Fibroblast of the aortic adventitia (primary cell): Measurements from ENCODE around the gene NSUN2. TPM values are rescaled to one million over a fixed set of nuclear protein-coding genes. Genes with fewer than 3 reads are reported as not detected.

Experiments
- DNase-seq: peaks from one replicate; pipeline ENCODE4 v3.0.0-alpha.2; 2010; ENCODE audit warnings: low read depth
- H3K4me3 ChIP-seq: 2 replicates; pipeline ENCODE4 v1.5.1; 2011; ENCODE audit warnings: low read depth, mild to moderate bottlenecking, control low read depth, low read length, moderate library complexity
- total RNA-seq: library from RNA; depleted of rRNA; stranded (reverse); fragments of >200 nt; gene quantifications from 2 replicates; pipeline ENCODE4 v1.2.3, GENCODE V29; 2012; ENCODE audit warnings: low replicate concordance
- TF ChIP-seq, protein P1 (sequence below): IDR thresholded peaks from 2 replicates; pipeline ENCODE4 v1.5.1; 2011; ENCODE audit warnings: mild to moderate bottlenecking, low read length, control low read depth, inconsistent platforms; ENCODE audit not compliant: insufficient read depth

Gene NSUN2
- total RNA-seq, 1 donor: 29.0 TPM

DNA sequence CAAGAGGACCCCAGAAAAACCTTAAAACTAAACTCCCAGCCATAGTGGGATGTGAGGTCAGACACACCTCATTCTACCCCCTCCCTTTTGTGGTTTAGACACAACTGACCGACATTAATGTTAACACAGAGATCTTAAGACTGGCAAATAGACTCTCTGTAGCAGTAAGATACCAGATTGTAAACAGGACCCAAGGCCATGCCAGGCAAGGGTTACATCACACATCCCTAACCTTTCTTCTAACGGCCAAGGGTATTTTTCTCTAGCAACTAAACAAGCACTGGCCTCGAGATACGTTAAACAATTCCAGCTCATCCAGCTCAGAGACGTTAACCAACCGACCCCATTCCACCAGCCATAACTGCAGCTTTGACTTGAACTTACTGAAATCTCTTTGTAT is 38.8 kb downstream of the NSUN2 start:
- H3K4me3 ChIP-seq: no peak overlapping the region
- DNase-seq: no peak
- TF ChIP-seq, protein P1, sequence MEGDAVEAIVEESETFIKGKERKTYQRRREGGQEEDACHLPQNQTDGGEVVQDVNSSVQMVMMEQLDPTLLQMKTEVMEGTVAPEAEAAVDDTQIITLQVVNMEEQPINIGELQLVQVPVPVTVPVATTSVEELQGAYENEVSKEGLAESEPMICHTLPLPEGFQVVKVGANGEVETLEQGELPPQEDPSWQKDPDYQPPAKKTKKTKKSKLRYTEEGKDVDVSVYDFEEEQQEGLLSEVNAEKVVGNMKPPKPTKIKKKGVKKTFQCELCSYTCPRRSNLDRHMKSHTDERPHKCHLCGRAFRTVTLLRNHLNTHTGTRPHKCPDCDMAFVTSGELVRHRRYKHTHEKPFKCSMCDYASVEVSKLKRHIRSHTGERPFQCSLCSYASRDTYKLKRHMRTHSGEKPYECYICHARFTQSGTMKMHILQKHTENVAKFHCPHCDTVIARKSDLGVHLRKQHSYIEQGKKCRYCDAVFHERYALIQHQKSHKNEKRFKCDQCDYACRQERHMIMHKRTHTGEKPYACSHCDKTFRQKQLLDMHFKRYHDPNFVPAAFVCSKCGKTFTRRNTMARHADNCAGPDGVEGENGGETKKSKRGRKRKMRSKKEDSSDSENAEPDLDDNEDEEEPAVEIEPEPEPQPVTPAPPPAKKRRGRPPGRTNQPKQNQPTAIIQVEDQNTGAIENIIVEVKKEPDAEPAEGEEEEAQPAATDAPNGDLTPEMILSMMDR: no peak

DNA sequence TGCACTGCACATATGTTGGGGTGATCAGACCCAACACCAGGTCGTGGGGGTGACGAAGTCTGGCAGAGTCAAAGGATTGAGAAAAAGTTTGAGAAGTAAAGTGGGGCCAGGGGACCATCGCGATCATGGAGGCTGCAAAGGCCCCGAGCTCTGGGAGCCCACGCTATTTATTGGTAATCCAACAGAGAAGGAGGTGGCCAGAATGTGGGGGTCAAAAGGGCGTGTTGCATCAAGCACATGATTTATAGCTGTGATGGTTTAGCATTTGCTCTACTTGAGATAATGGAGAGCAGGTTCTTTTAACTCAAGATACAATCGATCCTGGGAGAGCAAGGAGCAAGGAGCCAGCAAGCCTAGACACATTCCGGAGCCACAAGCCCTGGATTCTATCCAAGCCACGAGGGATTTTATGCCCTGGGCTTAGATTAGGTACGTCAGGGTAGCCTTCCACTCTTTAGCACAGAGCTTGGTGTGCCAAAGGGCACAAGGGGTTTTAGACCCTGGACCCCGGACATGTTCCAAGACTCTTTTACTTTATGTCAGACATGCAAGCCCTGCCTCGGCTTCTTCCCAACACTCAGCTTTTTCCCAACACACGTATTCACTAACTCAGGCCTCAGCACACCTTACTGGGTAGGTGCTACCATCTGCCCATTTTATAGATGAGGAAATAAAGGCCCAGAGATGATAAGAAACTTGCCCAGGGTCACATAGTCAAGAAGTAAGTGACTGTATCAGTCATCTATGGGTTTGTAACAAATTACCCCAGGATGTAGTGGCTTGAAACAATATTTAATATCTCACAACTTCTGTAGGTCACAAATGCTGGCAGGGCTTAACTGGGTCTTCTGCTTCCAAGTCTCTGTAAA is 39.5 kb downstream of the NSUN2 start:
- TF ChIP-seq, protein P1: no peak
- no peak for DNase-seq
- no peak overlapping the region for H3K4me3 ChIP-seq

DNA sequence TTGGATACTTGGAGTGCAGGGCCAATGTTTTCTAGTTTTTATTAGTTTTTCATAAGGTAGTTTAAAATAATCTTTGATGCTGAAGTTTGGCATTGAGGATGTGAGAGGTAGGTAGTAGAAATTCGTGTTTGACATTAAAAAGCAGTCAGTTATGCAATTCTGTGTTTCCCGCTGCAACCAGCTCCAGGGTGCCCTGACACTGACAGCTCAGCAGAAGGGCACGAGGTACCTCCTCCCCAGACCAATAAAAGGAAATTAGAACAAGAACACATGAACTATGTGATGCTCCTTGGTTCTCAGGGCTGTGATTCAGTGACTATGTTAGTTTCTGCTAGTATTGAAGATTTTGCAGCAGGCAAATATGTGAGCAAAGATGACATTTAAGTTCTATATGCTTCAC is 40.2 kb downstream of the NSUN2 start:
- TF ChIP-seq, protein P1: no peak
- no peak for DNase-seq

DNA sequence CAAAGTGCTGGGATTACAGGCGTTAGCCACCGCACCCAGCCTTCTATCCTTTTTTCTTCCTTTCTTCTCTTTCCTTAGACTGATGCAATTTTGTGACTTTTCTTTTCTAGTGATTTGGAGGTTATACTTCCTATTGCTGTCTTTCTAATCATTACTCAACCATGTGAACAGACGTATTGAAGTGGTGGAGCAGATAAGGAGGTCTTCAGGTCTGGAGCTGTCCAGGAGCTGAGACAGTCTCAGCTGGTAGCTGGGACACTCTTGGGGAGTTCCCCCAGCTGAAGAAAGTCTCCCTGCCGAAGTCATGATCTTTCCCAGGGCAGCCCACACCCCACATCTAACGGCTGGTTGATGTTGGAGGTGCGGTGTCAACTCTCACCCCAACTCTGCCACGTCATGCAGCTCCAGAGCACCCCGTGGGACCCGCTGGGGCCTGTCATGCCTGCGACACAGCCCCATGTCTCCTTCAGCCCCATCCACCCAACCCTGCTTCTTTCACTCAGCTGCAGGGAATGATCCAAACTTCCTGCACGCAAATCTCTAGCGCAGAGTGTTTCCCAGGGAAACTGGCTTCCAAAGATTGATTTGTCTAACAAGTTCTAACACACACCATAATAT is 41.1 kb downstream of the NSUN2 start:
- no peak for DNase-seq
- H3K4me3 ChIP-seq: no peak overlapping the region

More for the DNA sequence above, 40.2 kb downstream of the NSUN2 start:
- H3K4me3 ChIP-seq: no peak overlapping the region

DNA sequence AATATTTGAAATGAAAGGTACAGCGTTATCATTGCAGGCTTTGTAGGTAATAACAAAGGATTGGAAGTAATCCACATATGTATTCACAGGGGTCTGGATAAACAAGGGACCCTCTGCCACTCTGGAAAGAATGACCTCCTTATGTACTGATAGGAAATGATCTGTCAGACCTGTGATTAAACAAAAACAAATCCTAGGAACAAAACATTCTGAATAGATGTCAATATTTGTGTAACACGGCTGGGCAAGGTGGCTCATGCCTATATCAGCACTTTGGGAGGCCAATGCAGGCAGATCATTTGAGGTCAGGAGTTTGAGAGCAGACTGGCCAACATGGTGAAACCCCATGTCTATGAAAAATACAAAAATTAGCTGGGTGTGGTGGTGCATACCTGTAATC is 42.3 kb downstream of the NSUN2 start:
- no peak for DNase-seq
- H3K4me3 ChIP-seq: no peak overlapping the region
- TF ChIP-seq, protein P1: no peak

More for the DNA sequence above, 41.1 kb downstream of the NSUN2 start:
- TF ChIP-seq, protein P1: no peak

DNA sequence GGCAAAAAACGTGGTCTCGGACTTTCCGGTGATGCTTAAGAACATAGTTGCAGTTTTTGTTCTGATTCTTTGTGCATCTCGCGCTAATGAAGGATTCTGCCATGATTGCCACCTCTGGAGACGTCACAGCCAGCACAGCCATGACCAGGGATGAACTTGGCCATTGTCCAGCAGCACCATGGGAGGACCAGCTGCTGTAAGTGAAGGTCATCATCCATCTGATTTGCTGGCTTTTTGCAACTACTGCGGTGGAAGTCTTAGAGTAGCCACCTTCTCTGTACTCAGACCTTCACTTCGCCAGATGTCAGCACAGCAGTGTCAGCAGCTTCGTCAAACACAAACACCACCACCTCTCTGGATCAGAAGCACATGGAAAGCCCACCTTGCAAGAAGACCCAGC is 45.7 kb downstream of the NSUN2 start:
- DNase-seq: no peak
- TF ChIP-seq, protein P1: no peak
- no peak overlapping the region for H3K4me3 ChIP-seq
